H1 (cell line): Measurements from ENCODE around the gene MRPS27. TPM values are rescaled to one million over a fixed set of nuclear protein-coding genes. Genes with fewer than 3 reads are reported as not detected.

Source experiments
- CHD2 ChIP-seq: IDR thresholded peaks from 2 replicates; pipeline ENCODE4 v1.6.1; 2012; ENCODE audit warnings: low read length, improper control_type of control experiment
- GTF2F1 ChIP-seq: IDR thresholded peaks from 2 replicates; pipeline ENCODE4 v1.6.1; 2012; ENCODE audit warnings: low read depth, low read length, improper control_type of control experiment, borderline replicate concordance
- RAD21 ChIP-seq, 2 experiments: IDR thresholded peaks in 1 of 2; conservative IDR thresholded peaks in 1 of 2; 2 replicates each; pipeline ENCODE4 v1.6.1; 2011; ENCODE audit warnings: low read depth in 2 of 2, low read length in 2 of 2, improper control_type of control experiment in 1 of 2, inconsistent platforms in 1 of 2, mild to moderate bottlenecking in 1 of 2, moderate library complexity in 1 of 2
- polyA plus RNA-seq, 7 experiments: library from polyadenylated mRNA; depleted of rRNA in 3 of 7; stranded (reverse) in 5 of 7; unstranded in 2 of 7; fragments of >200 nt in 5 of 7; fragments of 200-250 nt in 2 of 7; gene quantifications; 1 replicate in 5 of 7; 2 replicates in 1 of 7; 4 replicates in 1 of 7; pipeline versions ENCODE4 v1.2.1 to v1.2.3, GENCODE V29; 2011 to 2013; ENCODE audit warnings: missing spikeins in 2 of 7, mixed read lengths in 2 of 7
- total RNA-seq: library from RNA; stranded (reverse); fragmentation: NEBNext Ultra II Directional; extraction: Animal tissue kit (Norgen Biotek cat#: 25700); gene quantifications from 2 replicates; pipeline ENCODE4 v1.2.1, GENCODE V29; 2021

MRPS27 gene
- total and polyA plus RNA-seq, 2 of the 8 experiments (the other 6 are each of a cell fraction or from before 2014, with no cell fraction given): 93.2 to 102 TPM

DNA sequence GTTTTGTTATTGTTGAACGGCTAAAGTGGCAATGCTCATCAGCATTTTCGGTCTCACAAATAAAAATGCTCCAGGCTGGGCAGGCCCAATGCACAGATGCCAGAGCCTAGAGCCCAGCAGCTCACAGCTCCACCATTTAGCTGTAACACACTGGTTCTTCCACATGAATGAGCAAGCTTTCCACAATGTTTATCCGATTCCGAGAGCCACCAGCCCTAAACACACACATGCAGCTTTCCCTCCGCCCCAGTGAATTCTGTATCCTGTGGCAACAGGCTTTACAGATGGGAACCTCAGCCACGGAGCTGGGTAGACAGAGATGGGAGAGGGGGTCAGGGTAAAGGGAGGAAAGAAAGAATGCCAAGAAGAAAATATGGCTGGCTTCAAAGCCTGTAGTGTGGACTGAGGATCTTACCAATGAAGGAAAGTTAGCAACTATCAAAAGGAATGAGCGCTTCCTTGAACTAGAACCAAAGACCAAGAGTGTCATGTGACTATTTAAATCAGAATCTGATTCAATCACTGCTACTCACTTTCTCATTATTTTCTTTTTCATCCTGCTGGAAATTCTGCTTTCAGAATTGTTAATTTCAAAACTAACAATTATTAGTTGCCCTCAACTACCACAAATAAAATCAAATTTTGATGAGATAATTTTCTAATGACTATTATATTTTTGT, 77.1 kb downstream of the MRPS27 start (continued):
- TF ChIP-seq RAD21 (IDR thresholded peaks at IDR 0.05 in 1 of 2, conservative IDR thresholded peaks at IDR 0.05 in 1 of 2; ENCODE audit: low read depth in 2 of 2, low read length in 2 of 2): no peak
- TF ChIP-seq CHD2: no peak
- no peak for TF ChIP-seq GTF2F1
- TF ChIP-seq, all 59 proteins: peak for 0
